ENCODE data around the gene USP13.

DNA sequence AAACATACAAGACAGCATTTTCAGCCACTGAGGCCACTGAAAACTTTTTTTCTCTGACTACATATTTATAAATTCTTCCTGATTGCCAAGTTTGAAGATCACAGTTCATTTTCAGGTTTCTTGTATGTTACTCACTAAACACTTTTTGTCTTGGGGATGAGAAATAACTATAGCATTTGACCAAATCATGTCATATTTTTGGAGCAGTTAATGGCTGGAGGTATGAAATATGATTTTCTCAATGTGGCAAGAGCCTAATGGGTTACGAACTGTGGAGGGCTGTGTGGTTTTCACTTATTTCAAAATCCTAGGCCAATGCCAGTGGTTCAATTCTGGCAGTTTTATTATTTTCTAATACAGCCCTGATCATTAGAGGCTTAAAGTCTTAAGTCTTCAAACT is 64.4 kb downstream of the USP13 start:
- TF ChIP-seq, protein P1, sequence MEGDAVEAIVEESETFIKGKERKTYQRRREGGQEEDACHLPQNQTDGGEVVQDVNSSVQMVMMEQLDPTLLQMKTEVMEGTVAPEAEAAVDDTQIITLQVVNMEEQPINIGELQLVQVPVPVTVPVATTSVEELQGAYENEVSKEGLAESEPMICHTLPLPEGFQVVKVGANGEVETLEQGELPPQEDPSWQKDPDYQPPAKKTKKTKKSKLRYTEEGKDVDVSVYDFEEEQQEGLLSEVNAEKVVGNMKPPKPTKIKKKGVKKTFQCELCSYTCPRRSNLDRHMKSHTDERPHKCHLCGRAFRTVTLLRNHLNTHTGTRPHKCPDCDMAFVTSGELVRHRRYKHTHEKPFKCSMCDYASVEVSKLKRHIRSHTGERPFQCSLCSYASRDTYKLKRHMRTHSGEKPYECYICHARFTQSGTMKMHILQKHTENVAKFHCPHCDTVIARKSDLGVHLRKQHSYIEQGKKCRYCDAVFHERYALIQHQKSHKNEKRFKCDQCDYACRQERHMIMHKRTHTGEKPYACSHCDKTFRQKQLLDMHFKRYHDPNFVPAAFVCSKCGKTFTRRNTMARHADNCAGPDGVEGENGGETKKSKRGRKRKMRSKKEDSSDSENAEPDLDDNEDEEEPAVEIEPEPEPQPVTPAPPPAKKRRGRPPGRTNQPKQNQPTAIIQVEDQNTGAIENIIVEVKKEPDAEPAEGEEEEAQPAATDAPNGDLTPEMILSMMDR (IDR thresholded peaks at IDR 0.05; ENCODE audit: poor library complexity), result no peak
- no peak for TF ChIP-seq EZH2 (IDR thresholded peaks at IDR 0.05; ENCODE audit: borderline replicate concordance)

All from hepatocyte (in vitro differentiated cells).